Measurements from ENCODE around the gene CAPN10.

CAPN10 gene

DNA sequence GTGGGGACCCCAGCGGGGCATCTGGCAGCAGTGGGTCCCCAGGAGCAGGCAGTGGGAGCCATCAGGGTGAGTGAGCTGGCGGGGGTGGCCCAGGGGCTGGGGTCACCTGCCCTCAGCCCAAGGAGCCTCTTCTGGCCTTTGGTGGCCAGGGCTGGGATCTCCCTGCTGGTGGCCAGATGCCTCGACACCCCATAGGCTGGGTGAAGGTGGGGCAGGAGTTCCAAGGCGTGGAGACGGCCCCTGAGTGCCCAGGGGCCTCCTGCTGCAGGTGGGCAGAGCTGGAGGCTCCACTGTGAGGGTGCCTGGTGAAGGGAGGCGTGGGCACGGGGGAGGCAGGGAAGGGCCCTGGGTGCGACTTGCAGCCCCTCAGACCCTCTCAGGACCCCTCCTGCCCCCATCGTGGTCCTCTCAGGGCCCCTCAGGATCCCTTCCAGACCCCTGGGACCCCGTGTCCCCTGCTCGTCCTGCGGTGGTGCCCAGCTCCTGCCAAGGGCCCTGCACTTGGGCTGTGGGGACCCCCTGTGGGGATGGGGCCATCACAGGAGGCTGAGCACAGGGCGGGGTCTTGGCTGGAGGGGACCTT is 33.7 kb downstream of the CAPN10 start:
- DNase-seq (ENCODE audit: insufficient read length, low spot score) (no peak), FAIRE-seq (no peak)

DNA sequence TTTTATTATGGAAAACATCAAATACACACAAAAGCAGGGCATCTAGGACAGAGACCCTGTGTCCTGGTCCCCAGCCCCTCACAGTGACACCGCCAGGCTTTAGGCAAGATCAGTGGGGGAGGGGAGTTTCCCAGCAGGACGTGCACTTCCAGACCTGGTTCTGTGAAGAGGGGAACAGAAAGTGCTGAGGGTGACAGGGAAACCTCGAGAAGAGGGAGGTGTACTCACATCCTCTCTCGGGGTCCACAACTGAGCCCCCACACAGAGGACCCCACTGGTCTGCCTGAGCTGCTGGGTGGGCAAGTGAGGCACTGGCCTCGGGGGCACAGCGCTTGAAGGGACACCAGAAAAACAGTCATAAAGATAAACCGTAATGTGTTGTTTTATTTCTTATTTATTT is 34.3 kb downstream of the CAPN10 start:
- FAIRE-seq: no peak
- DNase-seq (ENCODE audit: insufficient read length, low spot score): no peak

- no peak for FAIRE-seq
- no peak for DNase-seq (ENCODE audit: insufficient read length, low spot score)
Measured at GRCh38 chr2:240622060-240622411, 35.5 kb downstream of the CAPN10 start.

DNA sequence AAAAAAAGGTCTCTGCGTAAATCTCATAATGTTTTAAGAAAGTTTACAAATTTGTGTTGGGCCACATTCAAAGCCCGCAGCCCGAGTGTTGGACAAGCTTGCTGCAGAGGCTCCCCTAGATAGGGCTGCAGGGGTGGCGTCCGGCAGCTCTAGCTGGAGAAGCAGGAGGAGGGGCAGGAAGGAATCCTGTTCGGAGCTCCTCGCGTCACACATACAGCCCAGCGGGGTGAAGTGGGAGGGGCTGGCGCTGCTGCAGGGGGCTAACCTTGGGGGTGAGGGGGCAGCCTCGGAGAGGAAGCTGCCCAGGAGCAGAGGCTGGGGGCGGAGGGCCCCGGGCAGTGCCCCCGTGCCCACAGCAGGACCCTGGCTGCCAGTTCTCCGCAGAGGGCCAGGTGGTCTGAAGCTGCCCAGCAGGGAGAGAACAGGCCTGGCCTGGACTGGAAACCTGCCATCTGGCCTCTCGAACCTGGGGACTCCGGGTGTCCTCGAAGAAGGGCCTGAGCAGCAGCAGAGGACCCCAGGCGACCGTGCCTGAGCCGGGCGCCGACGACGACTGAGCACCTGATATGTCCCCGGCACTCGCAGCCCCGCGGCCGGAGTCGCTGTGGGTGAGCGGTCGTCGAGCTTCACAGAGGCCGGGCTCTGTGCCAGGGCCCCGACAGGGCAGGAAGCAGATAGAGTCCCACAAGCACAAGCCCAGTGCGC is 36.1 kb downstream of the CAPN10 start:
- FAIRE-seq (no peak), DNase-seq (ENCODE audit: insufficient read length, low spot score) (no peak)

- DNase-seq (ENCODE audit: insufficient read length, low spot score) (no peak), FAIRE-seq (no peak)
Measured at GRCh38 chr2:240623531-240624010, 37.0 kb downstream of the CAPN10 start.

DNA sequence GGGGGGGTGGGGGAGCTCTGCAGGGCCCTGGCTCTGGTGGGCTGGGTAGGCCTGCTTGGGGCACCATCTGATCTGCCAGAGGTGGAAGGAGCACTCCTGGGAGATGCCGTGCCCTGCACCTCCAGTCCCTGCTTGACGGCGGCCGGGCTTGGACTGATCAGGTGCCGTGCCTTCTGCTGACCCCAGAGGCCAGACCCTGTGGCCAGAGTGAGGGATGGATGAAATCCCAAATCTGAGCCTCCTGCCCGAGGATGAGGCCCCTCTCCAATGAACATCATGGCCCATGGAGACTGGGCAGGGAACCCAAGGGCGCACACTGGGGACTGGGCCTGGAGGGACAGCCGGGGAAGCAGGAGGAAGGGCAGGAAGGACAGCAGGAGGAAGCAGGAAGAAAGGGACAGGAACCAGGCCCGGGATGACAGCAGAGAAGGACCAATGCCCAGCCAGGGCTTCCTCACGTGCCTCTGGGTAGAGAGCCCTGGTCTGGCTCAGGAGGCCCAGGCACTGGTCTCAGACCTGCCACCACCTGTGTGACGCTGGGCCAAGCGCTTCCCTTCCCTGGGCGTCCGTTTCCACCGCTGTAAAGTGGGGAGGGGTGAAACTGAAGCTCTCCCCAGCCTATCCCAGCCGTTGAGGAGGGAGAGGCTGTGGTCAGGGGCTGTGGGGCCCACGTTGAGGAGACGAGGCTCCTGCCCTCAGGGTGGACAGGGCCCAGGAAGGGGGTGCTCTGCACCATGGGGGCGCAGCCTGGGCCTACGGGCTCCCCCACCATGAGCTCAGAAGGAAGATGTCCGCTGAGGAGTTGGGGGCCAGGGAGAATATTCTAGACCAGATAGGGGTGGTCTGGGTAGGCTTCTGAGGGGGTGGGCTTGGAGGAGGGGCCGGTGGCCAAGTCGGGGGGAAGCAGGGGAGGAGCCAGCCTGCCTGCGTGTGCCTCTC is 37.7 kb downstream of the CAPN10 start:
- FAIRE-seq (no peak), DNase-seq (ENCODE audit: insufficient read length, low spot score) (no peak)

GRCh38 chr2:240624950-240625621 is 38.6 kb downstream of the CAPN10 start, which contains the start of gene GPR35:
TSS of gene GPR35 (plus strand) at chr2:240625480. CDS start at chr2:240629953, 4,473 bp downstream.
- FAIRE-seq (no peak), DNase-seq (ENCODE audit: insufficient read length, low spot score) (no peak)

DNA sequence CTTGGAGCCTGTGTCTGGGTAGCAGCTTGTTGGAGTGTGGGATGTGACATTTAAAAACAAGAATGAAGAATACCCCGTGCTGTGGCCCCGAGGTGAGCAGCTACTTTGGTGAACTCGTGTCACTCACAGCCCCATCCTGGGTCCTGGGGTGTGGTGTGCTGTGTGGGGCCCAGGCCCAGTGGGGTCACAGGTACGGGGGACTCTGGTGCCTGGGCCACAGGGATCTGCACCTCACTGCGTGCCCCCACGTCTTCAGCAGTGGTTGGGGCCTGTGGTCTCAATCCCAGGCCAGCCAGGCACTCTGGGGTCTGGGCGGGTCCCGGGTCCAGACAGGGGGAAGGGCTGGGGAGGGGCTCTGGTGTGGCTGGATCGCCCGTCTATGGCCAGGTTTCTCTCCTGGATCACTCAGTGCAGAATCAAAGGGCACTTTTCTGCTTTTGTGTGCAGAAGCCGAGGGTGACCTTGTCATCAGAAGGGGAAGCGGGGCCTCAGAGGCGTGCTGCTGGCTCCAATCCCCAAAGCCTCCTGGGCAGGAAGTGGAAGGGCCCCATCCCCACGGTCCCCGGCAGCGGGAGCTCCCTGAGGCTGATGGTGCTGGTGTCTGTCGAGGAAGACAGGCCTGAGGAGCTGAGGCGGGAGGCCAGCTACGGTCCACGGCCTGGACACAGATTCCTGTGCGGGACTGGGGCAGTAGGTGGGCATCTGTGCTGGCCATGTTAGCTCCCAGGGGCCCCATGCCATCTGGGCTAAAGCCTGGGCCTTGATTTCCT is 40.2 kb downstream of the CAPN10 start:
- no peak for FAIRE-seq
- no peak for DNase-seq (ENCODE audit: insufficient read length, low spot score)

DNA sequence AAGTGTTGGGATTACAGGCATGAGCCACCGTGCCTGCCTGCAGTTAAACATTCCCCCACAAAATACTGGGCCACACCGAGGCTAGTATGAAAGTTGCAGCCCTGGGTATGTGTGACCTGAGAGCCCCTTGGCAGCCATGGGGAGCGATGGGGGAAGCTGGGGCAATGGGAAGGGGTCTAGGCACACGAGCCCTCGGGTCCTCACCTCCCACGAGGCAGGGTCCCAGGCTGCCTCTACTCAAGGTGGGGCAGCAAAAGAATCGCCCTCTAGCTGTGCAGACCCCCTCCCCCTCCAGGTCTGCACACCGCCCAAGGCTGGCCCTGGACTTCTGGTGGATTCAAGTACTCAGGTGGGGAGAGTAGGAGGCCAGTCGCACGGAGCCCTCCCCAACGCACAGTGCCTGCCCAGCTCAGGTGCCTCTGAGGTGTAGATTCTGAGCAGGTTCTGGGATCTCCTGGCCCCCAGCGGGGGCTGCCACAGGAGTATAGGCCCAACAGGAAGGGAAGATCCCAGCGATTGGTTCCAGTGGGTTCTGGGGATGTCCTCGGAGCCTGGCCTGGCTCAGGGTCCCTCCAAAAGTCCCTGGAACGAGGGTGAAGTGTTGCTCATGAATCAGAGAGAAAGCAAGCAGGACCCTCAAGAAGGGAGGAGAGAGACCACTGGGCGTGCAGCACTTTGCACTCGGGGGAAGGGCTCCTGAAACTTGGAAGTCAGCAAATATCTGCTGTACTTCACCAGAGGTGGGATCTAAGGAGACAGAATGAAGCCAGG is 41.4 kb downstream of the CAPN10 start:
- no peak for DNase-seq (ENCODE audit: insufficient read length, low spot score)
- FAIRE-seq: no peak

GRCh38 chr2:240628507-240628807 is 41.9 kb downstream of the CAPN10 start:
- no peak for DNase-seq (ENCODE audit: insufficient read length, low spot score)
- FAIRE-seq: no peak

- no peak for DNase-seq (ENCODE audit: insufficient read length, low spot score)
Measured at GRCh38 chr2:240628808-240629618, 42.5 kb downstream of the CAPN10 start.

DNA sequence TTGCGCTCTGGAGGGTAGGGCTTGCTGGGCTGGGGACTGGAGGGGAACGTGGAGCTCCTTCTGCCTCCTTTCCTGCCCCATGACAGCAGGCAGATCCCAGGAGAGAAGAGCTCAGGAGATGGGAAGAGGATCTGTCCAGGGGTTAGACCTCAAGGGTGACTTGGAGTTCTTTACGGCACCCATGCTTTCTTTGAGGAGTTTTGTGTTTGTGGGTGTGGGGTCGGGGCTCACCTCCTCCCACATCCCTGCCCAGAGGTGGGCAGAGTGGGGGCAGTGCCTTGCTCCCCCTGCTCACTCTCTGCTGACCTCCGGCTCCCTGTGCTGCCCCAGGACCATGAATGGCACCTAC is 43.1 kb downstream of the CAPN10 start:
- no peak for FAIRE-seq
- no peak for DNase-seq (ENCODE audit: insufficient read length, low spot score)

More at GRCh38 chr2:240628808-240629618, 42.5 kb downstream of the CAPN10 start:
- FAIRE-seq: no peak

DNA sequence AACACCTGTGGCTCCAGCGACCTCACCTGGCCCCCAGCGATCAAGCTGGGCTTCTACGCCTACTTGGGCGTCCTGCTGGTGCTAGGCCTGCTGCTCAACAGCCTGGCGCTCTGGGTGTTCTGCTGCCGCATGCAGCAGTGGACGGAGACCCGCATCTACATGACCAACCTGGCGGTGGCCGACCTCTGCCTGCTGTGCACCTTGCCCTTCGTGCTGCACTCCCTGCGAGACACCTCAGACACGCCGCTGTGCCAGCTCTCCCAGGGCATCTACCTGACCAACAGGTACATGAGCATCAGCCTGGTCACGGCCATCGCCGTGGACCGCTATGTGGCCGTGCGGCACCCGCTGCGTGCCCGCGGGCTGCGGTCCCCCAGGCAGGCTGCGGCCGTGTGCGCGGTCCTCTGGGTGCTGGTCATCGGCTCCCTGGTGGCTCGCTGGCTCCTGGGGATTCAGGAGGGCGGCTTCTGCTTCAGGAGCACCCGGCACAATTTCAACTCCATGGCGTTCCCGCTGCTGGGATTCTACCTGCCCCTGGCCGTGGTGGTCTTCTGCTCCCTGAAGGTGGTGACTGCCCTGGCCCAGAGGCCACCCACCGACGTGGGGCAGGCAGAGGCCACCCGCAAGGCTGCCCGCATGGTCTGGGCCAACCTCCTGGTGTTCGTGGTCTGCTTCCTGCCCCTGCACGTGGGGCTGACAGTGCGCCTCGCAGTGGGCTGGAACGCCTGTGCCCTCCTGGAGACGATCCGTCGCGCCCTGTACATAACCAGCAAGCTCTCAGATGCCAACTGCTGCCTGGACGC is 43.6 kb downstream of the CAPN10 start:
- DNase-seq (ENCODE audit: insufficient read length, low spot score) (no peak), FAIRE-seq (no peak)

DNA sequence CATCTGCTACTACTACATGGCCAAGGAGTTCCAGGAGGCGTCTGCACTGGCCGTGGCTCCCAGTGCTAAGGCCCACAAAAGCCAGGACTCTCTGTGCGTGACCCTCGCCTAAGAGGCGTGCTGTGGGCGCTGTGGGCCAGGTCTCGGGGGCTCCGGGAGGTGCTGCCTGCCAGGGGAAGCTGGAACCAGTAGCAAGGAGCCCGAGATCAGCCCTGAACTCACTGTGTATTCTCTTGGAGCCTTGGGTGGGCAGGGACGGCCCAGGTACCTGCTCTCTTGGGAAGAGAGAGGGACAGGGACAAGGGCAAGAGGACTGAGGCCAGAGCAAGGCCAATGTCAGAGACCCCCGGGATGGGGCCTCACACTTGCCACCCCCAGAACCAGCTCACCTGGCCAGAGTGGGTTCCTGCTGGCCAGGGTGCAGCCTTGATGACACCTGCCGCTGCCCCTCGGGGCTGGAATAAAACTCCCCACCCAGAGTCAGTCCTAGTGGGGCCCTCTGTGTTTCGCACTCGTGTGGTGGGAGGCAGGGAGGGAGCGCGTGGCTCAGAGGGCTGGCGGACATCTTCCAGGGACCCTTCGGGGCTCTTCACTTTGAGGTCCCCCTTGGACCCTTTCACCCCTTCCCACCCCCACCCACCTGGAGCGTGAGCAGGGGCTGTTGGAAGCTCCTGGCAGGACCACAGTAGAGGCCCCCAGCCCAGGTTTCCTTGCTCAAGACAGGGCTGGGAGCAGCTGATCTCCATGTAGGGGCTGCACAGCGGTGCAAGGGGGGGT is 44.4 kb downstream of the CAPN10 start:
- FAIRE-seq (no peak), DNase-seq (ENCODE audit: insufficient read length, low spot score) (no peak)

GRCh38 chr2:240631548-240632305 is 45.2 kb downstream of the CAPN10 start:
- DNase-seq (ENCODE audit: insufficient read length, low spot score): no peak
- FAIRE-seq: no peak

GRCh38 chr2:240632306-240632721 is 45.8 kb downstream of the CAPN10 start:
- DNase-seq (ENCODE audit: insufficient read length, low spot score) (no peak), FAIRE-seq (no peak)
